IMR-90 (cell line): Measurements from ENCODE around the gene SYPL2. TPM values are rescaled to one million over a fixed set of nuclear protein-coding genes. Genes with fewer than 3 reads are reported as not detected.

Experiments used
- ATAC-seq: fragments of 200-7000 bp; cut with Tn5 transposase; 2 replicates; pipeline ENCODE4 v1.9.1; 2020; ENCODE audit warnings: low read depth, mild to moderate bottlenecking, moderate library complexity
- BruUV-seq: library from RNA; stranded (reverse); fragments of 400-500 nt; replicated peaks from 2 replicates; lab custom pipeline; 2021; lab: Mats Ljungman, UMichigan
- CTCF ChIA-PET: fragments of 300-600 bp; formaldehyde crosslinking; extraction: SDS; loops from one replicate; lab custom pipeline; 2021; ENCODE audit warnings: antibody characterized with exemption; lab: Yijun Ruan, JAX
- POLR2A ChIA-PET: fragments of 300-600 bp; sonication (Branson Sonifier 250); formaldehyde crosslinking; loops from one replicate; lab custom pipeline; 2022; ENCODE audit warnings: antibody characterized with exemption; ENCODE audit not compliant: unreplicated experiment; lab: Charles Lee
- DNase-seq: peaks from one replicate; pipeline ENCODE4 v3.0.0; 2013
- H2AFZ ChIP-seq: replicated peaks from 2 replicates; pipeline ENCODE3; 2013; ENCODE audit warnings: low read length, mild to moderate bottlenecking; ENCODE audit not compliant: poor library complexity
- H2AK5ac ChIP-seq: 2 replicates; pipeline ENCODE4 v1.6.1; 2013; ENCODE audit warnings: low read depth, low read length, inconsistent platforms
- H2AK9ac ChIP-seq: replicated peaks from 2 replicates; pipeline ENCODE3; 2013; ENCODE audit warnings: mild to moderate bottlenecking, low read depth, low read length, moderate library complexity; ENCODE audit not compliant: poor library complexity
- H2BK120ac ChIP-seq: 2 replicates; pipeline ENCODE4 v1.6.1; 2013; ENCODE audit warnings: low read depth, low read length, inconsistent platforms
- H2BK15ac ChIP-seq: 3 replicates; pipeline ENCODE4 v1.6.1; 2013; ENCODE audit warnings: low read depth, low read length, inconsistent platforms
- H2BK20ac ChIP-seq: 2 replicates; pipeline ENCODE4 v1.6.1; 2013; ENCODE audit warnings: low read depth, mild to moderate bottlenecking, inconsistent platforms, low read length, moderate library complexity
- H2BK5ac ChIP-seq: 2 replicates; pipeline ENCODE4 v1.6.1; 2013; ENCODE audit warnings: mild to moderate bottlenecking, low read depth, low read length, inconsistent platforms; ENCODE audit not compliant: poor library complexity, severe bottlenecking
- H3K14ac ChIP-seq: replicated peaks from 2 replicates; pipeline ENCODE4 v1.6.1; 2013; ENCODE audit warnings: low read depth, low read length, inconsistent platforms
- H3K18ac ChIP-seq: 2 replicates; pipeline ENCODE4 v1.6.1; 2013; ENCODE audit warnings: low read depth, low read length, control low read depth
- H3K23ac ChIP-seq: 2 replicates; pipeline ENCODE4 v1.6.1; 2013; ENCODE audit warnings: low read depth, low read length, inconsistent platforms
- H3K27ac ChIP-seq: 2 replicates; pipeline ENCODE4 v1.5.1; 2013; ENCODE audit warnings: mild to moderate bottlenecking, control low read depth, low read length; ENCODE audit not compliant: insufficient read depth
- H3K27me3 ChIP-seq: 2 replicates; pipeline ENCODE4 v1.6.1; 2013; ENCODE audit warnings: low read length; ENCODE audit not compliant: control insufficient read depth, insufficient read depth
- H3K36me3 ChIP-seq: 2 replicates; pipeline ENCODE4 v1.6.1; 2013; ENCODE audit warnings: low read length, mixed read lengths; ENCODE audit not compliant: control insufficient read depth, insufficient read depth
- H3K4ac ChIP-seq: 2 replicates; pipeline ENCODE4 v1.6.1; 2013; ENCODE audit warnings: low read depth, low read length, inconsistent platforms
- H3K4me1 ChIP-seq: 2 replicates; pipeline ENCODE4 v1.6.1; 2013; ENCODE audit warnings: low read length, mixed read lengths; ENCODE audit not compliant: control insufficient read depth, insufficient read depth
- H3K4me2 ChIP-seq: 2 replicates; pipeline ENCODE4 v1.6.1; 2013; ENCODE audit warnings: low read depth, mild to moderate bottlenecking, control low read depth, low read length, moderate library complexity
- H3K4me3 ChIP-seq: 2 replicates; pipeline ENCODE4 v1.5.1; 2013; ENCODE audit warnings: low read depth, mild to moderate bottlenecking, control low read depth, low read length, moderate library complexity; ENCODE audit not compliant: insufficient read depth
- H3K56ac ChIP-seq: 2 replicates; pipeline ENCODE4 v1.6.1; 2013; ENCODE audit warnings: low read length, inconsistent platforms; ENCODE audit not compliant: insufficient read depth; ENCODE audit errors: extremely low read depth
- H3K79me1 ChIP-seq, 2 experiments: 2 replicates each; pipeline ENCODE4 v1.6.1; 2013; ENCODE audit warnings: low read length in 2 of 2, inconsistent platforms in 1 of 2, low read depth in 1 of 2
- H3K9ac ChIP-seq: 2 replicates; pipeline ENCODE4 v1.6.1; 2013; ENCODE audit warnings: low read depth, low read length, control low read depth
- H3K9me1 ChIP-seq: 2 replicates; pipeline ENCODE4 v1.6.1; 2013; ENCODE audit warnings: low read length, inconsistent platforms; ENCODE audit not compliant: insufficient read depth
- H3K9me3 ChIP-seq: 2 replicates; pipeline ENCODE4 v1.6.1; 2013; ENCODE audit warnings: low read length; ENCODE audit not compliant: control insufficient read depth, insufficient read depth
- H4K20me1 ChIP-seq: 2 replicates; pipeline ENCODE4 v1.6.1; 2013; ENCODE audit warnings: low read length, inconsistent platforms; ENCODE audit not compliant: insufficient read depth
- H4K5ac ChIP-seq: 2 replicates; pipeline ENCODE4 v1.6.1; 2013; ENCODE audit warnings: mild to moderate bottlenecking, low read depth, low read length, control low read depth
- H4K8ac ChIP-seq, 2 experiments: 2 replicates each; pipeline ENCODE4 v1.6.1; 2013; ENCODE audit warnings: low read depth in 2 of 2, low read length in 2 of 2, control low read depth in 1 of 2, inconsistent platforms in 1 of 2
- H4K91ac ChIP-seq: 2 replicates; pipeline ENCODE4 v1.6.1; 2013; ENCODE audit warnings: low read depth, low read length, inconsistent platforms; ENCODE audit not compliant: insufficient read depth
- BHLHE40 ChIP-seq: fragments of 150-350 bp; IDR thresholded peaks from 2 replicates; pipeline ENCODE4 v1.6.1; 2016; ENCODE audit warnings: mild to moderate bottlenecking, low read depth, low read length
- MAFK ChIP-seq: IDR thresholded peaks from 2 replicates; pipeline ENCODE4 v1.6.1; 2012; ENCODE audit warnings: low read depth, low read length, improper control_type of control experiment
- MAZ ChIP-seq: IDR thresholded peaks from 2 replicates; pipeline ENCODE4 v1.6.1; 2012; ENCODE audit warnings: low read depth, mild to moderate bottlenecking, low read length, improper control_type of control experiment, moderate library complexity, borderline replicate concordance
- POLR2A ChIP-seq: IDR thresholded peaks from 2 replicates; pipeline ENCODE4 v1.6.1; 2012; ENCODE audit warnings: mild to moderate bottlenecking, low read depth, low read length
- WGBS, 2 experiments: methylation state at CpG; one replicate each; pipeline versions ENCODE4 v1.1.5 to v1.1.7; 2013; ENCODE audit warnings: missing lambda C conversion rate in 2 of 2; ENCODE audit not compliant: insufficient read length in 1 of 2; ENCODE audit errors: extremely low coverage in 2 of 2; 5-methylcytosine and 5-hydroxymethylcytosine counted together
- dilution Hi-C: fragments of 300-500 bp; cut with HindIII; formaldehyde crosslinking; loops from one replicate; pipeline ENCODE4 v1.14.3; 2018; ENCODE audit warnings: low sequenced_read_pairs; ENCODE audit not compliant: unreplicated experiment
- in situ Hi-C: fragments of 300-500 bp; cut with MboI; formaldehyde crosslinking; loops from 3 replicates; pipeline ENCODE4 v1.14.3; 2019; ENCODE audit warnings: low sequenced_read_pairs, inconsistent platforms, mixed read lengths
- intact Hi-C: fragments of 100-400 bp; cut with micrococcal nuclease; formaldehyde crosslinking; loops from 2 replicates; pipeline ENCODE4 v1.10.0; 2022
- polyA plus RNA-seq, 3 experiments: library from polyadenylated mRNA; depleted of rRNA; stranded (reverse); fragments of >200 nt; gene quantifications; 2 replicates each; pipeline ENCODE4 v1.2.3, GENCODE V29; 2012; ENCODE audit warnings: low replicate concordance in 1 of 3
- total RNA-seq: library from RNA; depleted of rRNA; stranded (reverse); fragments of >200 nt; gene quantifications from 2 replicates; pipeline ENCODE4 v1.2.3, GENCODE V29; 2012

The SYPL2 gene
- total and polyA plus RNA-seq, 2 of the 4 experiments (the other 2 are of a cell fraction) = under 0.01 to 0.65 TPM

DNA sequence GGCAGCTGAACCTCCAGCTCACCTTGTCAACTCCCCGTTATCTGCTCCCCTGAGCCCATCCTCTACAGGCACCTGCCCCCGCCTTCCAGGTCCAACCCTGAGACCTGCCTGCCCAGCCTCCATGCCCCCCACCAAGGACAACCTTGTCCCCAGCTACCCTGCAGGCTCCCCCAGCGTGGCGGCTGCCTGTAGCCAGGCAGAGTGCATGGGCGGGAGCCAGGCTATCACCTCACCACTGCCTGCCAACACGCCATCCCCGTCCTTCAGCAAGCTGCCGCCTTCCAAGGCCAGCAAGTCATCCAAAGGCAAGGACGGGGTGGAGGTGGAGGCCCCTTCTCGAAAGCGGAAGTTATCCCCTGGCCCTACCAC, 24.6 kb downstream of the SYPL2 start:
- POLR2A ChIA-PET = no interaction called here
- CTCF ChIA-PET = interaction anchor here (0.6 to 8.5 kb wide), 10 partner anchors 8 to 309 kb away, joined by 3 to 75 read pairs (median 4); partner anchors contain the start of gene AMIGO1
- dilution Hi-C loops = no loop called here

More for the DNA sequence above, 24.6 kb downstream of the SYPL2 start:
- H3K27ac ChIP-seq = no peak overlapping the region
- H2AFZ ChIP-seq = peak overlapping the region; percentile 79
- H3K14ac ChIP-seq = no peak overlapping the region
- TF ChIP-seq BHLHE40 (no peak), MAFK (no peak), MAZ (no peak), POLR2A (no peak)
- H2BK5ac ChIP-seq = no peak overlapping the region
- H3K18ac ChIP-seq = no peak overlapping the region
- H3K9ac ChIP-seq = no peak overlapping the region
- H3K4ac ChIP-seq = no peak overlapping the region
- in situ Hi-C loops (no loop called here), intact Hi-C loops (loop anchor here (1.0 kb wide), 1 partner anchor 41 kb away; no protein-coding TSS in a partner anchor)
- H2AK9ac ChIP-seq = peak overlapping the region; percentile 63
- H3K9me3 ChIP-seq = no peaks in the 10 kb centered on the region
- no peak for ATAC-seq
- no peak overlapping the region for H2AK5ac ChIP-seq
- WGBS, 2 experiments = 100% methylated on average over 1 of the region's 11 CpGs; no CpG with 5 or more reads in 1 of the 2 experiments
- no peak overlapping the region for H2BK15ac ChIP-seq
- H3K9me1 ChIP-seq = peaks cover 8% of the 10 kb centered on the region
- peaks cover 2% of the 10 kb centered on the region; the same call in 1 of the 2 replicates for H4K20me1 ChIP-seq
- no TSS peak for BruUV-seq
- no peak overlapping the region for H2BK20ac ChIP-seq
- H4K91ac ChIP-seq = no peak overlapping the region
- H3K79me1 ChIP-seq = peaks cover 10 to 18% of the 10 kb centered on the region in 2 experiments; a peak in 3 of 4 replicates
- H3K4me3 ChIP-seq = no peak overlapping the region
- no peak overlapping the region for H3K23ac ChIP-seq
- H3K27me3 ChIP-seq = no peaks in the 10 kb centered on the region
- peaks cover 6% of the 10 kb centered on the region for H3K4me1 ChIP-seq
- no peak overlapping the region for H4K8ac ChIP-seq
- H3K36me3 ChIP-seq = peaks cover 18% of the 10 kb centered on the region
- no peak overlapping the region for H2BK120ac ChIP-seq
- no peak overlapping the region for H4K5ac ChIP-seq
- DNase-seq = no peak
- H3K56ac ChIP-seq = no peak overlapping the region
- no peak overlapping the region for H3K4me2 ChIP-seq
